ENCODE measurements around the gene COL18A1.

COL18A1 gene

GRCh38 chr21:45468051-45468970, 63.3 kb downstream of the COL18A1 start:
- no peak for TF ChIP-seq CTCF (IDR thresholded peaks at IDR 0.05; ENCODE audit: low read depth, low read length)
- H3K4me3 ChIP-seq (ENCODE audit: low read depth, low read length): no peak overlapping the region
- in situ Hi-C loops (cut with HindIII; ENCODE audit: low sequenced_read_pairs): no loop called here

GRCh38 chr21:45468971-45469272, 64.0 kb downstream of the COL18A1 start:
- no peak for TF ChIP-seq CTCF (IDR thresholded peaks at IDR 0.05; ENCODE audit: low read depth, low read length)
- in situ Hi-C loops (cut with HindIII; ENCODE audit: low sequenced_read_pairs): no loop called here
- no peak for DNase-seq (ENCODE audit: low read depth, low spot score)
- H3K4me3 ChIP-seq (ENCODE audit: low read depth, low read length): no peak overlapping the region

More at GRCh38 chr21:45468051-45468970, 63.3 kb downstream of the COL18A1 start:
- no peak for DNase-seq (ENCODE audit: low read depth, low spot score)

GRCh38 chr21:45469273-45470086, 64.5 kb downstream of the COL18A1 start:
- no peak overlapping the region for H3K4me3 ChIP-seq (ENCODE audit: low read depth, low read length)

GRCh38 chr21:45470087-45470515, 65.1 kb downstream of the COL18A1 start:
- in situ Hi-C loops (cut with HindIII; ENCODE audit: low sequenced_read_pairs): no loop called here
- H3K4me3 ChIP-seq (ENCODE audit: low read depth, low read length): no peak overlapping the region
- DNase-seq (ENCODE audit: low read depth, low spot score): peak; percentile 53
- no peak for TF ChIP-seq CTCF (IDR thresholded peaks at IDR 0.05; ENCODE audit: low read depth, low read length)

More at GRCh38 chr21:45469273-45470086, 64.5 kb downstream of the COL18A1 start:
- no peak for TF ChIP-seq CTCF (IDR thresholded peaks at IDR 0.05; ENCODE audit: low read depth, low read length)
- no peak for DNase-seq (ENCODE audit: low read depth, low spot score)
- in situ Hi-C loops (cut with HindIII; ENCODE audit: low sequenced_read_pairs): no loop called here

GRCh38 chr21:45470773-45471524, 66.0 kb downstream of the COL18A1 start:
- in situ Hi-C loops (cut with HindIII; ENCODE audit: low sequenced_read_pairs): no loop called here
- TF ChIP-seq CTCF (IDR thresholded peaks at IDR 0.05; ENCODE audit: low read depth, low read length): no peak
- no peak overlapping the region for H3K4me3 ChIP-seq (ENCODE audit: low read depth, low read length)
- DNase-seq (ENCODE audit: low read depth, low spot score): peak; percentile 93
